ENCODE data around the gene AKR1D1. TPM values are rescaled to one million over a fixed set of nuclear protein-coding genes. Genes with fewer than 3 reads are reported as not detected.

Gene AKR1D1
- total and polyA plus RNA-seq, 2 of the 13 experiments (the other 11 are each of a cell fraction or from before 2014, with no cell fraction given) = 6.9 to 37.0 TPM

GRCh38 chr7:138120140-138120827 is 44.0 kb downstream of the AKR1D1 start (continued):
- TF ChIP-seq ZBTB14 (CRISPR knock-in tag; IDR thresholded peaks at IDR 0.05) = no peak
- no peak for TF ChIP-seq ZNF567 (CRISPR knock-in tag; IDR thresholded peaks at IDR 0.05; ENCODE audit: borderline replicate concordance)
- TF ChIP-seq, protein P1, sequence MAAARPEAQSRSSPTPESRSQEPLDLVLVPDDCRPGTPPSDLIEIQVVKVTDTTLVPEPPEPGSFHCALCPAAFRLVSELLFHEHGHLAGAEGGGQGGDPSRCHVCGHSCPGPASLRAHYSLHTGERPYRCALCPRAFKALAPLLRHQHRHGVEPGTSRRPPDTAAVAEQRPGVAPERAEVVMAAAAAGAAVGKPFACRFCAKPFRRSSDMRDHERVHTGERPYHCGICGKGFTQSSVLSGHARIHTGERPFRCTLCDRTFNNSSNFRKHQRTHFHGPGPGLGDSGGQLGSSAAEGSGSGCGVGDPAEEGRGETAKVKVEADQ (CRISPR knock-in tag; IDR thresholded peaks at IDR 0.05; ENCODE audit: borderline replicate concordance) = no peak
- no peak for TF ChIP-seq ZFP36 (IDR thresholded peaks at IDR 0.05; ENCODE audit: borderline replicate concordance, low read depth, low read length, partially characterized antibody)
- no peak for TF ChIP-seq MAFK (conservative IDR thresholded peaks at IDR 0.05 in 1 of 2, IDR thresholded peaks at IDR 0.05 in 1 of 2; ENCODE audit: low read length in 2 of 2)
- TF ChIP-seq, protein P2, sequence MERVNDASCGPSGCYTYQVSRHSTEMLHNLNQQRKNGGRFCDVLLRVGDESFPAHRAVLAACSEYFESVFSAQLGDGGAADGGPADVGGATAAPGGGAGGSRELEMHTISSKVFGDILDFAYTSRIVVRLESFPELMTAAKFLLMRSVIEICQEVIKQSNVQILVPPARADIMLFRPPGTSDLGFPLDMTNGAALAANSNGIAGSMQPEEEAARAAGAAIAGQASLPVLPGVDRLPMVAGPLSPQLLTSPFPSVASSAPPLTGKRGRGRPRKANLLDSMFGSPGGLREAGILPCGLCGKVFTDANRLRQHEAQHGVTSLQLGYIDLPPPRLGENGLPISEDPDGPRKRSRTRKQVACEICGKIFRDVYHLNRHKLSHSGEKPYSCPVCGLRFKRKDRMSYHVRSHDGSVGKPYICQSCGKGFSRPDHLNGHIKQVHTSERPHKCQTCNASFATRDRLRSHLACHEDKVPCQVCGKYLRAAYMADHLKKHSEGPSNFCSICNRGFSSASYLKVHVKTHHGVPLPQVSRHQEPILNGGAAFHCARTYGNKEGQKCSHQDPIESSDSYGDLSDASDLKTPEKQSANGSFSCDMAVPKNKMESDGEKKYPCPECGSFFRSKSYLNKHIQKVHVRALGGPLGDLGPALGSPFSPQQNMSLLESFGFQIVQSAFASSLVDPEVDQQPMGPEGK (CRISPR knock-in tag; IDR thresholded peaks at IDR 0.05) = no peak
- no peak for TF ChIP-seq THAP9 (CRISPR knock-in tag; IDR thresholded peaks at IDR 0.05; ENCODE audit: borderline replicate concordance)
- no peak for TF ChIP-seq KDM1A (CRISPR knock-in tag; IDR thresholded peaks at IDR 0.05)
- no peak for TF ChIP-seq ZNF644 (CRISPR knock-in tag; IDR thresholded peaks at IDR 0.05; ENCODE audit: low read depth)
- TF ChIP-seq NFE2 (CRISPR knock-in tag; IDR thresholded peaks at IDR 0.05) = no peak
- TF ChIP-seq SALL1 (CRISPR knock-in tag; IDR thresholded peaks at IDR 0.05) = peak; percentile 96
- TF ChIP-seq PAWR (CRISPR knock-in tag; IDR thresholded peaks at IDR 0.05; ENCODE audit: borderline replicate concordance) = no peak
- TF ChIP-seq, protein P3, sequence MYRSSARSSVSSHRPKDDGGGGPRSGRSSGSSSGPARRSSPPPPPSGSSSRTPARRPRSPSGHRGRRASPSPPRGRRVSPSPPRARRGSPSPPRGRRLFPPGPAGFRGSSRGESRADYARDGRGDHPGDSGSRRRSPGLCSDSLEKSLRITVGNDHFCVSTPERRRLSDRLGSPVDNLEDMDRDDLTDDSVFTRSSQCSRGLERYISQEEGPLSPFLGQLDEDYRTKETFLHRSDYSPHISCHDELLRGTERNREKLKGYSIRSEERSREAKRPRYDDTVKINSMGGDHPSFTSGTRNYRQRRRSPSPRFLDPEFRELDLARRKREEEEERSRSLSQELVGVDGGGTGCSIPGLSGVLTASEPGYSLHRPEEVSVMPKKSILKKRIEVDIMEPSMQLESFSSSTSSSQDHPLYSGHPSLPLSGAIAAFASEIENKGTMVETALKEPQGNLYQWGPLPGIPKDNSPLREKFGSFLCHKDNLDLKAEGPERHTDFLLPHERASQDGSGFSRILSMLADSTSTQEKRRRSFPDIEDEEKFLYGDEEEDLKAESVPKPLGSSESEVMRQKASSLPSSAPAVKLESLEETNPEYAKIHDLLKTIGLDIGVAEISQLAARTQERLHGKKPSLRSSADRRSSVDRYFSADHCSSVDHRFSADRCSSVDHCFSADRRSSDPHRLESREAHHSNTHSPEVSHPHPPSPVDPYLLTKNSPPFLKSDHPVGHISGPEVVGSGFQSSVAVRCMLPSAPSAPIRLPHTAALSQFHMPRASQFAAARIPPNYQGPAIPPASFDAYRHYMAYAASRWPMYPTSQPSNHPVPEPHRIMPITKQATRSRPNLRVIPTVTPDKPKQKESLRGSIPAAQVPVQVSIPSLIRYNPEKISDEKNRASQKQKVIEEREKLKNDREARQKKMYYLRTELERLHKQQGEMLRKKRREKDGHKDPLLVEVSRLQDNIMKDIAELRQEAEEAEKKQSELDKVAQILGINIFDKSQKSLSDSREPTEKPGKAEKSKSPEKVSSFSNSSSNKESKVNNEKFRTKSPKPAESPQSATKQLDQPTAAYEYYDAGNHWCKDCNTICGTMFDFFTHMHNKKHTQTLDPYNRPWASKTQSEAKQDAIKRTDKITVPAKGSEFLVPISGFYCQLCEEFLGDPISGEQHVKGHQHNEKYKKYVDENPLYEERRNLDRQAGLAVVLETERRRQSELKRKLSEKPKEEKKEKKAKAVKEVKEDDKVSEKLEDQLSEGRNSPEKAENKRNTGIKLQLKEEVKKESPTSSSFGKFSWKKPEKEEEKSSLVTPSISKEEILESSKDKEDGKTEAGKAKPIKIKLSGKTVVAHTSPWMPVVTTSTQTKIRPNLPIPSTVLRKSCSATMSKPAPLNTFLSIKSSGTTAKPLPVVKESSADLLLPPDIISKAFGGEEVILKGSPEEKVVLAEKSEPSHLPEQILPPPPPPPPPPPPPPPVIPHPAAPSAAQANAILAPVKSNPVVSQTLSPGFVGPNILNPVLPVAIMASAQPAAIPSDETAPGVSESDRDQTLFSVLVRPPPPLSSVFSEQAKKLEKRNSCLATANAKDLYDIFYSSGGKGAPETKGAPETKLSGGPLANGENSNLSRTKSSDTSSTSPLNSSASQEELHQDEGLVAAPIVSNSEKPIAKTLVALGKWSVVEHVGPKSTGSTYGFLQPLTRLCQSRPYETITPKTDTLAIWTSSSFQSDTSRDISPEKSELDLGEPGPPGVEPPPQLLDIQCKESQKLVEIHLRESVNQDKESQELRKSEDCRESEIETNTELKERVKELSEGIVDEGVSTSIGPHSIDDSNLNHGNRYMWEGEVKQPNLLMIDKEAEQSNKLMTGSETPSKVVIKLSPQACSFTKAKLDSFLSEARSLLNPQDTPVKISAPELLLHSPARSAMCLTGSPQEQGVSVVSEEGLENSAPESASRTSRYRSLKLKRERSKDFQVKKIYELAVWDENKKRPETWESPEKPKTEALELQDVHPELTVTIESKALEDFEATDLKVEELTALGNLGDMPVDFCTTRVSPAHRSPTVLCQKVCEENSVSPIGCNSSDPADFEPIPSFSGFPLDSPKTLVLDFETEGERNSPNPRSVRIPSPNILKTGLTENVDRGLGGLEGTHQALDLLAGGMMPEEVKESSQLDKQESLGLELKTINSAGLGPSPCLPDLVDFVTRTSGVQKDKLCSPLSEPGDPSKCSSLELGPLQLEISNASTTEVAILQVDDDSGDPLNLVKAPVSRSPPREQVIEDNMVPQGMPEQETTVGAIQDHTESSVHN (CRISPR knock-in tag; IDR thresholded peaks at IDR 0.05) = no peak

Data from HepG2 (cell line).